ENCODE measurements around the gene ASB13.

The ASB13 gene

GRCh38 chr10:5668429-5668828 lies 2.0 kb upstream of the ASB13 start:
- DNase-seq = no peak

GRCh38 chr10:5666841-5667630 lies 641 bp upstream of the ASB13 start:
- DNase-seq = no peak

GRCh38 chr10:5665373-5666007 lies 905 bp downstream of the ASB13 start:
- no peak for DNase-seq

DNA sequence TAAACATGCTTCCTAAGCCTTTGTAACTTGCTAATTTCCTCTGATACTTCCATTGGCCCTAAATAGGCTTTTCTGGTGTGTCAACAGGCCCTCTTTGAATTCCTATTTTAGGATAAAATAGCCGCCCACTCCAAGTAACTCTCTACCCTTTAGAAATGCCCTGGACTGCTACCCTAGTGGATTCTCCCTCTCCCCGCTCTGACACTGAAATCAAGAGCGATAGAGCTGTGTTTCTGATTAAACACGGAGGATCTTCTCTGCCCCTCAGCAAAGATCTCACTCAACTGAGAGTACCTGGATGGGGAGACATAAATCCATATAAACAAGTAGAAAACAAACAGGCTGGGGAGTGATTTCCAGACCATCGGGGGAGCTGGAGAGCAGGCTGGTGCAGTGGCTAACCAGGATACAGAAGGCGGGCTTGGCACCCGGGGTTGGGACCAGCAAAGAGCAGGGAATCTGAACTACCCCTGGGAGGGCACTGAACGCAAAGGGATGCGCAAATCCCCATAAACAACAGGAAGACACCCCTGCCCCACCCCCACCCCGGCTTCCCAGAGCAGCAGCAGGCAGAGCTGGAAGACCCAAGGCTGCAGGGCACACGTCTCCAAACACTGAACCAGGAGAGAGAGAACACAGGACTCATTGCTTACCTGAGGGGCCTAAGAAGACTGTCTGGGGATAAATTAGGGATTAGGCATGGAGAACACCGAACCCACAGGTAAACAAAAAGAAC lies 2.5 kb downstream of the ASB13 start:
- DNase-seq = no peak

- DNase-seq = no peak
Measured at GRCh38 chr10:5662708-5663579, 3.5 kb downstream of the ASB13 start.

- DNase-seq = no peak
Measured at GRCh38 chr10:5661043-5661442, 5.4 kb downstream of the ASB13 start.

- DNase-seq = no peak
Measured at GRCh38 chr10:5659702-5660528, 6.5 kb downstream of the ASB13 start.

- DNase-seq = no peak
Measured at GRCh38 chr10:5658871-5659618, 7.3 kb downstream of the ASB13 start.

GRCh38 chr10:5656737-5657579 lies 9.4 kb downstream of the ASB13 start:
- DNase-seq = no peak

DNA sequence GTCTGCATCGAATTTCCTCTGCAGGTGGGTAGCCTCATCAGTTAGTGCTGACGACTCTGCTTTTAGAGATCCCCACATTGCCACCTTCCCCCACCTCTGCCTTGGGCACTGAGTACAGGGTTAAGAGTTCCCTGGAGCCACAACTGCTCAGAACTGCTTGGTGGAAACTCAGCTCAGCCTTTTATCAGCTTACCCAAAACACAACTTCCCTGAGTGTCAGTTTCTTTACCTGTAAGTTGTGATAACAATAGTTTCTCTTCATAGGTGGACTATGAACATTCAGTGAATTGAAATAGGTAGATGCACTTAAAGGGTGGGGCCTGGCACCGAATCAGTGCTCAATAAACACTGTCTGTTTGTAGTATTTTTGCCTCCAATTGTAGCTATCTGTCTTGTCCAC lies 11.3 kb downstream of the ASB13 start:
- DNase-seq = no peak

- peak; percentile 33 for DNase-seq
Measured at GRCh38 chr10:5654218-5654755, 12.1 kb downstream of the ASB13 start.

DNA sequence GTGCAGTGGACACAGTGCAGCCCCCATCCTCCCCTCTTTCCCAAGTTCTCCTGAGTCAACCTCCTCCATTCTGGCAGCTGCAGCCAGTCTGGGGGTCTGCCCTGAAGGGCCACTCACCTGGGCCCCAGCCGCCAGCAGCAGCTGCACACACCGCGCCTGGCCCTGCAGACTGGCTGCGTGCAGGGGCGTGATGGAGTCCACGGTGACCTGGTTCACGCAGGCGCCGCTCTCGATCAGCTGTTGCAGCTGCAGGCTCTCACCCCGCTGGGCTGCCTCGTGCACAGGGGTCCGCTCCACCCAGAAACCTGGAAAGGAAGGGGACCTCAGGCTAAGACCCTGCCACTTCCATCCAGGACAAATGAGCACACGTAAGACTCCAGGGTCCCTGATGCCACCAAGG lies 13.6 kb downstream of the ASB13 start:
- no peak for DNase-seq

DNA sequence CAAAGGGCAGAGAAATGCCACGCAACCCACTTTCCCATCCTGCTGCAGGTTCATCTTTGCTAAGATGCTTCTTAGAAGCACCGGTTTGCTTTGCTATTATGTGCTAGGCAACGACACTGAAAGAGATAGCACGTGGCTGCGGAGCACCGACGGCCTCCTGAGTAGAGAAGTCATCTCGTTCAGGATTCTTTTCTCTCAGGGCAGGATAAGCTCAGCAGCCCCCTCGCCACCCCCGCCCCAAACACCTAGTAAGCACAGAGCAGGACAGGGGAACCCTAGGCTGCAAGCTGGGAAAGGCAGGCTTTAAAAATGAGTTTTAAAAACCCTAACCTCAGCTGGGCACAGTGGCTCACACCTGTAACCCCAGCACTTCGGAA lies 15.0 kb downstream of the ASB13 start:
- DNase-seq = no peak

- DNase-seq = no peak
Measured at GRCh38 chr10:5650664-5651387, 15.6 kb downstream of the ASB13 start.

GRCh38 chr10:5649746-5650145 lies 16.6 kb downstream of the ASB13 start:
- DNase-seq = no peak

- no peak for DNase-seq
Measured at GRCh38 chr10:5648494-5649457, 17.6 kb downstream of the ASB13 start.

DNA sequence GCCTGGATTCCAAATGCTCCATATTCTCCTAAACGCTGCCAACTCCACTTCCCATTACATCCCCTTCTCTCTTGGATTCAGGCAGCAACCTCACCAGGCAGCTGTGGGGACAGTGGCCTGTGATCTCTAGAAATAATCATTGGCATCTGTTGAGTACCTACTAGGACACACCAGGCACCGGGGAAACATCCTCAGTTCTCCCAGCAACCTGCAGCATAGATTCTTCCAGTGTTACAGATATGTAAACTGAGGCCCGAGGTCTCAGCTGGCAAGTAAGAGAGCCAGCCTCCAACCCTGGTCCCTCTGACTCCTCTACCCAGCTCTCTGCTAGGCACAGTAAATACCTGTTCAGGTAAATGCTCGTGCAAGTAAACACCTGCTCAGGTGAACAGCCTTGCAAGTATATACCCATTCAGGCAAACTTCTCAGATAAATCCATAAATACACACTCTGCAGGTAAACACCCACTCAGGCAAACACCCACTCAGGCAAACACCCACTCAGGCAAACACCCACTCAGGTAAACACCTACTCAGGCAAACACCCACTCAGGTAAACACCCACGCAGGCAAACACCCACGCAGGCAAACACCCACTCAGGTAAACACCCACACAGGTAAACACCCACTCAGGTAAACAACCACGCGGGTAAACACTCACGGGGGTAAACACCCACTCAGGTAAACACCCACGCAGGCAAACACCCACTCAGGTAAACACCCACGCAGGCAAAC lies 18.7 kb downstream of the ASB13 start:
- DNase-seq = no peak
